ENCODE measurements around the gene TTC12.
"Not testable (repeated sequence)": the region's sequence is repeated elsewhere in the genome, so short reads cannot be mapped to it uniquely, and the experiment has no call there.

TTC12 gene

GRCh38 chr11:113286509-113287497 lies 27.6 kb upstream of the TTC12 start:
- DNase-seq (ENCODE audit: low read depth): no peak

GRCh38 chr11:113287801-113288200 lies 26.6 kb upstream of the TTC12 start:
- no peak for DNase-seq (ENCODE audit: low read depth)

GRCh38 chr11:113288286-113288863 lies 26.0 kb upstream of the TTC12 start:
- no peak for DNase-seq (ENCODE audit: low read depth)

GRCh38 chr11:113289431-113290187 lies 24.8 kb upstream of the TTC12 start:
- DNase-seq (ENCODE audit: low read depth): peak; percentile 61

- no peak for DNase-seq (ENCODE audit: low read depth)
Observed at GRCh38 chr11:113293936-113294335, 20.4 kb upstream of the TTC12 start.

GRCh38 chr11:113295993-113296392 lies 18.4 kb upstream of the TTC12 start:
- DNase-seq (ENCODE audit: low read depth): no peak

GRCh38 chr11:113296447-113297205 lies 17.8 kb upstream of the TTC12 start:
- peak; percentile 30 for DNase-seq (ENCODE audit: low read depth)

- not testable (repeated sequence) for DNase-seq (ENCODE audit: low read depth)
Observed at GRCh38 chr11:113298496-113298895, 15.9 kb upstream of the TTC12 start.

- no peak for DNase-seq (ENCODE audit: low read depth)
Observed at GRCh38 chr11:113304916-113305315, 9.5 kb upstream of the TTC12 start.

- peak; percentile 71 for DNase-seq (ENCODE audit: low read depth)
Observed at GRCh38 chr11:113305440-113306336, 8.7 kb upstream of the TTC12 start.

GRCh38 chr11:113308601-113309000 lies 5.8 kb upstream of the TTC12 start:
- DNase-seq (ENCODE audit: low read depth): no peak

- DNase-seq (ENCODE audit: low read depth): peak; percentile 17
Observed at GRCh38 chr11:113311536-113311935, 2.8 kb upstream of the TTC12 start.

- peak; percentile 6 for DNase-seq (ENCODE audit: low read depth)
Observed at GRCh38 chr11:113313601-113314000, 782 bp upstream of the TTC12 start.

- DNase-seq (ENCODE audit: low read depth): no peak
Observed at GRCh38 chr11:113314065-113314388, 356 bp upstream of the TTC12 start.

GRCh38 chr11:113315811-113316210 lies 1.4 kb downstream of the TTC12 start:
- DNase-seq (ENCODE audit: low read depth): no peak

- DNase-seq (ENCODE audit: low read depth): no peak
Observed at GRCh38 chr11:113316256-113316655, 1.9 kb downstream of the TTC12 start.

- no peak for DNase-seq (ENCODE audit: low read depth)
Observed at GRCh38 chr11:113317339-113317738, 3.0 kb downstream of the TTC12 start.

- DNase-seq (ENCODE audit: low read depth): no peak
Observed at GRCh38 chr11:113319085-113319484, 4.7 kb downstream of the TTC12 start.

- DNase-seq (ENCODE audit: low read depth): no peak
Observed at GRCh38 chr11:113322158-113322557, 7.8 kb downstream of the TTC12 start.

- no peak for DNase-seq (ENCODE audit: low read depth)
Observed at GRCh38 chr11:113324250-113324649, 9.9 kb downstream of the TTC12 start.

- DNase-seq (ENCODE audit: low read depth): no peak
Observed at GRCh38 chr11:113329725-113330124, 15.3 kb downstream of the TTC12 start.
